ENCODE results near the gene PCDHGB7. TPM values are rescaled to one million over a fixed set of nuclear protein-coding genes. Genes with fewer than 3 reads are reported as not detected.

The PCDHGB7 gene
- total RNA-seq, 1 donor from 2014 or later = 16.4 TPM

Other genes with a start within 250 kb of the PCDHGB7 start
- gene PCDHB7, start 245.0 kb upstream of the PCDHGB7 start, total RNA-seq = under 0.01 and 0.66 TPM in 2 replicates
- 0.50 TPM in 1 of 2 replicates, not detected in the other for gene PCDHB8, start 239.9 kb upstream of the PCDHGB7 start, total RNA-seq
- gene PCDHB16, start 235.3 kb upstream of the PCDHGB7 start, total RNA-seq = 0.15 and 0.50 TPM in 2 replicates
- under 0.01 and 0.17 TPM in 2 replicates for gene PCDHB9, start 230.5 kb upstream of the PCDHGB7 start, total RNA-seq
- gene PCDHB10, start 225.3 kb upstream of the PCDHGB7 start, total RNA-seq = 0.15 and 0.66 TPM in 2 replicates
- 0.50 TPM in 1 of 2 replicates, not detected in the other for gene PCDHB11, start 218.1 kb upstream of the PCDHGB7 start, total RNA-seq
- gene PCDHB12, start 209.0 kb upstream of the PCDHGB7 start, total RNA-seq = 0.15 and 0.33 TPM in 2 replicates
- gene PCDHB13, start 203.8 kb upstream of the PCDHGB7 start, total RNA-seq = under 0.01 and 1.3 TPM in 2 replicates
- gene PCDHB14, start 194.3 kb upstream of the PCDHGB7 start, total RNA-seq = 0.15 and 1.2 TPM in 2 replicates
- under 0.01 and 0.66 TPM in 2 replicates for gene PCDHB15, start 172.3 kb upstream of the PCDHGB7 start, total RNA-seq
- gene SLC25A2, start 113.6 kb upstream of the PCDHGB7 start, total RNA-seq = 0.50 and 1.0 TPM in 2 replicates
- 70.8 and 74.8 TPM in 2 replicates for gene TAF7, start 96.9 kb upstream of the PCDHGB7 start, total RNA-seq
- gene PCDHGA1, start 87.2 kb upstream of the PCDHGB7 start, total RNA-seq = 1.3 and 2.3 TPM in 2 replicates
- gene PCDHGA2, start 78.9 kb upstream of the PCDHGB7 start, total RNA-seq = 3.3 and 6.6 TPM in 2 replicates
- 1.3 and 2.6 TPM in 2 replicates for gene PCDHGA3, start 73.8 kb upstream of the PCDHGB7 start, total RNA-seq
- 4.4 and 4.5 TPM in 2 replicates for gene PCDHGB1, start 67.6 kb upstream of the PCDHGB7 start, total RNA-seq
- 8.9 and 11.1 TPM in 2 replicates for gene PCDHGA4, start 62.7 kb upstream of the PCDHGB7 start, total RNA-seq
- 5.1 TPM in 2 replicates for gene PCDHGB2, start 57.7 kb upstream of the PCDHGB7 start, total RNA-seq
- 2.8 and 3.5 TPM in 2 replicates for gene PCDHGA5, start 53.5 kb upstream of the PCDHGB7 start, total RNA-seq
- 7.1 and 9.4 TPM in 2 replicates for gene PCDHGB3, start 47.4 kb upstream of the PCDHGB7 start, total RNA-seq
- gene PCDHGA6, start 43.8 kb upstream of the PCDHGB7 start, total RNA-seq = 4.8 and 6.3 TPM in 2 replicates
- gene PCDHGA7, start 34.9 kb upstream of the PCDHGB7 start, total RNA-seq = 5.4 and 8.4 TPM in 2 replicates
- 21.5 and 38.4 TPM in 2 replicates for gene PCDHGB4, start 30.0 kb upstream of the PCDHGB7 start, total RNA-seq
- gene PCDHGA8, start 25.0 kb upstream of the PCDHGB7 start, total RNA-seq = 3.9 and 5.6 TPM in 2 replicates
- gene PCDHGB5, start 19.7 kb upstream of the PCDHGB7 start, total RNA-seq = 27.9 and 40.4 TPM in 2 replicates
- gene PCDHGA9, start 14.9 kb upstream of the PCDHGB7 start, total RNA-seq = 7.4 and 8.0 TPM in 2 replicates
- gene PCDHGB6, start 9.7 kb upstream of the PCDHGB7 start, total RNA-seq = 5.1 and 6.5 TPM in 2 replicates
- gene PCDHGA10, start 4.7 kb upstream of the PCDHGB7 start, total RNA-seq = 13.8 and 14.7 TPM in 2 replicates
- 23.0 and 26.9 TPM in 2 replicates for gene PCDHGA11, start 3.4 kb downstream of the PCDHGB7 start, total RNA-seq
- gene PCDHGA12, start 12.8 kb downstream of the PCDHGB7 start, total RNA-seq = 26.0 and 35.4 TPM in 2 replicates
- gene PCDHGC3, start 58.3 kb downstream of the PCDHGB7 start, total RNA-seq = 94.1 and 137 TPM in 2 replicates
- gene PCDHGC4, start 67.4 kb downstream of the PCDHGB7 start, total RNA-seq = 4.5 and 6.0 TPM in 2 replicates
- 7.9 and 8.1 TPM in 2 replicates for gene PCDHGC5, start 71.4 kb downstream of the PCDHGB7 start, total RNA-seq
- gene DIAPH1, start 201.3 kb downstream of the PCDHGB7 start, total RNA-seq = 22.0 and 46.4 TPM in 2 replicates
- gene HDAC3, start 219.2 kb downstream of the PCDHGB7 start, total RNA-seq = 63.0 and 67.6 TPM in 2 replicates
- gene RELL2, start 219.3 kb downstream of the PCDHGB7 start, total RNA-seq = 2.2 and 2.3 TPM in 2 replicates
- gene FCHSD1, start 233.7 kb downstream of the PCDHGB7 start, total RNA-seq = 39.9 and 46.5 TPM in 2 replicates

Data from smooth muscle cell of trachea (primary cell).